SK-N-SH (cell line): Measurements from ENCODE around the gene ADAM30. TPM values are rescaled to one million over a fixed set of nuclear protein-coding genes. Genes with fewer than 3 reads are reported as not detected.

Source experiments
- CTCF ChIA-PET: fragments of 300-600, 350-600 bp; formaldehyde crosslinking; extraction: SDS; loops from one replicate; lab custom pipeline; 2021; lab: Yijun Ruan, JAX
- POLR2A ChIA-PET: fragments of 350-600 bp; sonication (Branson Sonifier 250); formaldehyde crosslinking; extraction: SDS; loops from one replicate; lab custom pipeline; 2020; ENCODE audit warnings: antibody characterized with exemption, inconsistent platforms; lab: Yijun Ruan, JAX
- DNase-seq: peaks from one replicate; pipeline ENCODE4 v3.0.0; 2012
- H2AFZ ChIP-seq: fragments of 200-600 bp; sonication (generic); 2 replicates; pipeline ENCODE4 v1.8.1; 2016; ENCODE audit warnings: antibody characterized with exemption, mild to moderate bottlenecking, low read depth
- H3F3A ChIP-seq: fragments of 200-600 bp; sonication (generic); replicated peaks from 2 replicates; pipeline ENCODE3; 2016; ENCODE audit warnings: antibody characterized with exemption, mild to moderate bottlenecking; ENCODE audit not compliant: insufficient read depth
- H3K27ac ChIP-seq, 2 experiments: fragments of 200-500 bp in 1 of 2; fragments of 200-600 bp in 1 of 2; sonication (Bioruptor generic) in 1 of 2; sonication (generic), shearing (Covaris generic) in 1 of 2; 2 replicates each; pipeline versions ENCODE4 v1.5.1 to v1.6.1; 2014 to 2016; ENCODE audit warnings: low read depth in 2 of 2, inconsistent platforms in 1 of 2, low read length in 1 of 2, mild to moderate bottlenecking in 1 of 2, mixed read lengths in 1 of 2
- H3K27me3 ChIP-seq: fragments of 200-600 bp; sonication (generic), shearing (Covaris generic); 2 replicates; pipeline ENCODE4 v1.6.1; 2016; ENCODE audit warnings: mixed run types; ENCODE audit not compliant: insufficient read depth
- H3K36me3 ChIP-seq, 2 experiments: fragments of 200-500 bp in 1 of 2; fragments of 200-600 bp in 1 of 2; sonication (Bioruptor generic) in 1 of 2; sonication (generic) in 1 of 2; replicated peaks in 1 of 2; 2 replicates each; pipeline versions ENCODE3 to v1.5.1; 2014 to 2016; ENCODE audit warnings: low read length in 1 of 2, mild to moderate bottlenecking in 1 of 2; ENCODE audit not compliant: insufficient read depth in 2 of 2, control insufficient read depth in 1 of 2
- H3K4me1 ChIP-seq, 2 experiments: fragments of 200-500 bp in 1 of 2; fragments of 200-600 bp in 1 of 2; sonication (Bioruptor generic) in 1 of 2; sonication (generic), shearing (Covaris generic) in 1 of 2; 2 replicates each; pipeline versions ENCODE4 v1.5.1 to v1.6.1; 2014 to 2016; ENCODE audit warnings: low read depth in 1 of 2, low read length in 1 of 2, mixed run types in 1 of 2; ENCODE audit not compliant: insufficient read depth in 2 of 2, control insufficient read depth in 1 of 2
- H3K4me2 ChIP-seq: fragments of 200-600 bp; sonication (generic), shearing (Covaris generic); 2 replicates; pipeline ENCODE4 v1.6.1; 2017; ENCODE audit warnings: mixed run types
- H3K4me3 ChIP-seq, 2 experiments: fragments of 200-500 bp in 1 of 2; fragments of 200-600 bp in 1 of 2; sonication (Bioruptor generic) in 1 of 2; sonication (generic), shearing (Covaris generic) in 1 of 2; 2 replicates each; pipeline versions ENCODE4 v1.5.1 to v1.8.1; 2014 to 2016; ENCODE audit warnings: low read depth in 2 of 2, inconsistent platforms in 1 of 2, low read length in 1 of 2, mild to moderate bottlenecking in 1 of 2, mixed read lengths in 1 of 2, moderate library complexity in 1 of 2
- H3K79me2 ChIP-seq: fragments of 200-600 bp; sonication (generic); 2 replicates; pipeline ENCODE4 v1.8.1; 2017; ENCODE audit warnings: mild to moderate bottlenecking; ENCODE audit not compliant: insufficient read depth
- H3K9ac ChIP-seq: fragments of 200-600 bp; sonication (generic); 2 replicates; pipeline ENCODE4 v1.6.1; 2017; ENCODE audit warnings: mixed run types
- H3K9me2 ChIP-seq: fragments of 200-600 bp; sonication (generic); 2 replicates; pipeline ENCODE4 v1.6.1; 2017; ENCODE audit warnings: mixed run types
- H3K9me3 ChIP-seq: fragments of 200-600 bp; sonication (generic); 2 replicates; pipeline ENCODE4 v1.6.1; 2017; ENCODE audit warnings: mixed run types, mild to moderate bottlenecking, moderate library complexity
- H4K20me1 ChIP-seq: fragments of 200-600 bp; sonication (generic); 2 replicates; pipeline ENCODE4 v1.6.1; 2017; ENCODE audit warnings: mild to moderate bottlenecking, mixed run types; ENCODE audit not compliant: insufficient read depth
- ELF1 ChIP-seq: IDR thresholded peaks from 2 replicates; pipeline ENCODE4 v1.4.0; 2012
- EP300 ChIP-seq, 2 experiments: IDR thresholded peaks; 2 replicates each; pipeline versions ENCODE4 v1.4.0 to v1.6.1; 2012; ENCODE audit warnings: borderline replicate concordance in 1 of 2, low read depth in 1 of 2, low read length in 1 of 2
- EZH2phosphoT487 ChIP-seq: fragments of 200-600 bp; sonication (generic); IDR thresholded peaks from 2 replicates; pipeline ENCODE4 v1.6.1; 2017; ENCODE audit warnings: low read depth, mixed run types, mild to moderate bottlenecking, antibody characterized with exemption, moderate library complexity, borderline replicate concordance
- FOXJ3 ChIP-seq: sonication (generic); formaldehyde crosslinking; IDR thresholded peaks from 2 replicates; pipeline ENCODE4 v1.5.1; 2020; ENCODE audit warnings: mild to moderate bottlenecking, missing genetic modification reagents
- FOXM1 ChIP-seq: IDR thresholded peaks from 2 replicates; pipeline ENCODE4 v1.4.0; 2012; ENCODE audit warnings: low read depth, mild to moderate bottlenecking
- GABPA ChIP-seq: IDR thresholded peaks from 2 replicates; pipeline ENCODE4 v1.4.0; 2012; ENCODE audit warnings: low read depth, mild to moderate bottlenecking
- PBX3 ChIP-seq: IDR thresholded peaks from 2 replicates; pipeline ENCODE4; 2012
- POLR2AphosphoS5 ChIP-seq: IDR thresholded peaks from 2 replicates; pipeline ENCODE4 v1.6.1; 2012; ENCODE audit warnings: low read depth, low read length
- RFX5 ChIP-seq: IDR thresholded peaks from 2 replicates; pipeline ENCODE4 v1.6.1; 2012; ENCODE audit warnings: mild to moderate bottlenecking, improper control_type of control experiment, low read length
- RXRA ChIP-seq: IDR thresholded peaks from 2 replicates; pipeline ENCODE4 v1.4.0; 2012; ENCODE audit warnings: low read depth, mild to moderate bottlenecking, borderline replicate concordance
- SMC3 ChIP-seq: IDR thresholded peaks from 2 replicates; pipeline ENCODE4 v1.6.1; 2012; ENCODE audit warnings: low read depth, low read length, improper control_type of control experiment
- YY1 ChIP-seq: IDR thresholded peaks from 2 replicates; pipeline ENCODE4 v1.4.0; 2012; ENCODE audit warnings: low read depth, mild to moderate bottlenecking
- WGBS: methylation state at CpG from one replicate; pipeline ENCODE4 v1.1.6; 2017; ENCODE audit warnings: low lambda C conversion rate; 5-methylcytosine and 5-hydroxymethylcytosine counted together
- polyA plus RNA-seq, 3 experiments: library from polyadenylated mRNA; depleted of rRNA; stranded (reverse); fragments of >200 nt; gene quantifications; 2 replicates each; pipeline ENCODE4 v1.2.3, GENCODE V29; 2012
- TF ChIP-seq, protein P1 (sequence below): fragments of 150-350 bp; IDR thresholded peaks from 2 replicates; pipeline ENCODE4 v1.6.1; 2016; ENCODE audit warnings: mild to moderate bottlenecking, low read depth, low read length
- TF ChIP-seq, protein P2 (sequence below): IDR thresholded peaks from 2 replicates; pipeline ENCODE4 v1.6.1; 2012; ENCODE audit warnings: mild to moderate bottlenecking, low read depth, low read length, moderate library complexity
- TF ChIP-seq, protein P3 (sequence below): fragments of 200-600 bp; sonication (generic); IDR thresholded peaks from 2 replicates; pipeline ENCODE4 v1.6.1; 2017; ENCODE audit warnings: antibody characterized with exemption, mild to moderate bottlenecking, moderate library complexity

The ADAM30 gene
- polyA plus RNA-seq, 1 of the 3 experiments (the other 2 are of a cell fraction), result not detected

GRCh38 chr1:119924948-119925898 lies 28.9 kb upstream of the ADAM30 start:
- Histone ChIP-seq H3K9me3 (no peaks in the 10 kb centered on the region), H3K4me2 (no peak overlapping the region), H3K36me3 (peaks cover 88 to 92% of the 10 kb centered on the region in 2 experiments), H3F3A (no peaks in the 10 kb centered on the region), H3K9me2 (no peaks in the 10 kb centered on the region), H3K9ac (no peak overlapping the region)
- ChIA-PET POLR2A (no interaction called here), CTCF (interaction anchor here (0.8 to 5.2 kb wide), 3 partner anchors 18 to 28 kb away, joined by 3 to 29 read pairs (median 4); no protein-coding TSS in a partner anchor)
- 92% methylated on average over 17 of the region's 19 CpGs for WGBS
- TF ChIP-seq FOXJ3 (CRISPR knock-in tag), result no peak
- no peak for TF ChIP-seq FOXM1
- TF ChIP-seq POLR2AphosphoS5, result no peak
- TF ChIP-seq, protein P1, sequence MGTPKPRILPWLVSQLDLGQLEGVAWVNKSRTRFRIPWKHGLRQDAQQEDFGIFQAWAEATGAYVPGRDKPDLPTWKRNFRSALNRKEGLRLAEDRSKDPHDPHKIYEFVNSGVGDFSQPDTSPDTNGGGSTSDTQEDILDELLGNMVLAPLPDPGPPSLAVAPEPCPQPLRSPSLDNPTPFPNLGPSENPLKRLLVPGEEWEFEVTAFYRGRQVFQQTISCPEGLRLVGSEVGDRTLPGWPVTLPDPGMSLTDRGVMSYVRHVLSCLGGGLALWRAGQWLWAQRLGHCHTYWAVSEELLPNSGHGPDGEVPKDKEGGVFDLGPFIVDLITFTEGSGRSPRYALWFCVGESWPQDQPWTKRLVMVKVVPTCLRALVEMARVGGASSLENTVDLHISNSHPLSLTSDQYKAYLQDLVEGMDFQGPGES, result no peak
- TF ChIP-seq SMC3, result no peak
- TF ChIP-seq RXRA, result no peak
- TF ChIP-seq YY1, result no peak
- TF ChIP-seq, all 33 proteins: peak for 0
- H3K4me1 ChIP-seq, result no peaks in the 10 kb centered on the region
- H3K4me3 ChIP-seq, result no peak overlapping the region
- H4K20me1 ChIP-seq, result no peaks in the 10 kb centered on the region
- DNase-seq, result no peak
- no peaks in the 10 kb centered on the region for H3K27me3 ChIP-seq
- H3K79me2 ChIP-seq, result no peaks in the 10 kb centered on the region
- no peak overlapping the region for H2AFZ ChIP-seq
- H3K27ac ChIP-seq, result no peak overlapping the region

DNA sequence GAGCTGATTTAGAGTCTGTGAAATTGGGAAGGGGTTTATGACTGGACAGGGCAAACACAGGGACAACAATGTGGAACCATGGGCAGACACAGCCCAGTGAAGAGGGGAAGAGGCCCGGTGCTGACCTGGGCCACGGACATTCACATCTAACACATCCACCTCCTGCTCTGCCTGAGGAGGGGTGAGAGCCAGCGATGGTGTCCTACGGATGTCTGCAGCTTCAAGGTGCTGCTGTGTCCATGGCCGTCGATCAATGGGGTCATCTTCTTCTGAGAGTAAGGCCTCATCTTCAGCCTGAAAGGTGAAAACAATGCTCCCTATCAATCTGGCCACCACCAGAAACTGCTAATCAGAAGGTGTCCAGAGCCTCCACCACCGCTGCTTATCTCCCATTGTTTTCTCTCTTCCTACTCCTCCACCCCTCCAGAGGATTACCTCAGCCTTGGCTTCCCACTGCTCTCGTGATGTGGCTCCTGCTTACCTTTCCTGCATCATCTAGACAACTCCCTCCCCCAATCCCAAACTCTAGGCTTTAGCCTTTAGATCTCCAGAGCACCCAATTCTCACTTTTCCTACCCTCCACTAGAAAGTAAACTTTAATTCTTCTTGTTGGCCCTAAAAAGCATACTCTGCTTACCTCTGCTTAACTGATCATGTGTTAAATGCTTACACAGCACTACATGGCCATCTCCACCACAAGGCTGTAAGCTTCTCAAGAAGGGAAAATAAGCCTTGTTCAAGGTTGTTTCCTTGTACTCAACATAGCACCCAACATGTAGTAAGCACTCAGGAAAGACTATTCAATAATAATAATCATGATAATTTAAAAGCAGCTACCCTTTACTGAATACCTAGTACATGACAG lies 24.0 kb upstream of the ADAM30 start:
- Histone ChIP-seq H3K4me1 (no peaks in the 10 kb centered on the region), H3K27ac (no peak overlapping the region), H3K9ac (no peak overlapping the region), H3K27me3 (no peaks in the 10 kb centered on the region), H3K79me2 (no peaks in the 10 kb centered on the region), H3K4me3 (no peak overlapping the region), H4K20me1 (no peaks in the 10 kb centered on the region), H3F3A (no peaks in the 10 kb centered on the region), H3K9me3 (no peaks in the 10 kb centered on the region), H3K9me2 (no peaks in the 10 kb centered on the region), H3K4me2 (no peak overlapping the region), H2AFZ (no peak overlapping the region), H3K36me3 (peaks cover 91 to 96% of the 10 kb centered on the region in 2 experiments)
- ChIA-PET CTCF (interaction anchor here (0.6 to 2.1 kb wide), 3 partner anchors 23 to 111 kb away, joined by 3 to 8 read pairs (median 3); no protein-coding TSS in a partner anchor), POLR2A (no interaction called here)
- no peak for DNase-seq
- no peak for TF ChIP-seq POLR2AphosphoS5
- no peak for TF ChIP-seq RFX5
- no peak for TF ChIP-seq EP300 (IDR thresholded peaks at IDR 0.05; ENCODE audit: borderline replicate concordance in 1 of 2, low read depth in 1 of 2, low read length in 1 of 2)
- no peak for TF ChIP-seq GABPA
- TF ChIP-seq, protein P2, sequence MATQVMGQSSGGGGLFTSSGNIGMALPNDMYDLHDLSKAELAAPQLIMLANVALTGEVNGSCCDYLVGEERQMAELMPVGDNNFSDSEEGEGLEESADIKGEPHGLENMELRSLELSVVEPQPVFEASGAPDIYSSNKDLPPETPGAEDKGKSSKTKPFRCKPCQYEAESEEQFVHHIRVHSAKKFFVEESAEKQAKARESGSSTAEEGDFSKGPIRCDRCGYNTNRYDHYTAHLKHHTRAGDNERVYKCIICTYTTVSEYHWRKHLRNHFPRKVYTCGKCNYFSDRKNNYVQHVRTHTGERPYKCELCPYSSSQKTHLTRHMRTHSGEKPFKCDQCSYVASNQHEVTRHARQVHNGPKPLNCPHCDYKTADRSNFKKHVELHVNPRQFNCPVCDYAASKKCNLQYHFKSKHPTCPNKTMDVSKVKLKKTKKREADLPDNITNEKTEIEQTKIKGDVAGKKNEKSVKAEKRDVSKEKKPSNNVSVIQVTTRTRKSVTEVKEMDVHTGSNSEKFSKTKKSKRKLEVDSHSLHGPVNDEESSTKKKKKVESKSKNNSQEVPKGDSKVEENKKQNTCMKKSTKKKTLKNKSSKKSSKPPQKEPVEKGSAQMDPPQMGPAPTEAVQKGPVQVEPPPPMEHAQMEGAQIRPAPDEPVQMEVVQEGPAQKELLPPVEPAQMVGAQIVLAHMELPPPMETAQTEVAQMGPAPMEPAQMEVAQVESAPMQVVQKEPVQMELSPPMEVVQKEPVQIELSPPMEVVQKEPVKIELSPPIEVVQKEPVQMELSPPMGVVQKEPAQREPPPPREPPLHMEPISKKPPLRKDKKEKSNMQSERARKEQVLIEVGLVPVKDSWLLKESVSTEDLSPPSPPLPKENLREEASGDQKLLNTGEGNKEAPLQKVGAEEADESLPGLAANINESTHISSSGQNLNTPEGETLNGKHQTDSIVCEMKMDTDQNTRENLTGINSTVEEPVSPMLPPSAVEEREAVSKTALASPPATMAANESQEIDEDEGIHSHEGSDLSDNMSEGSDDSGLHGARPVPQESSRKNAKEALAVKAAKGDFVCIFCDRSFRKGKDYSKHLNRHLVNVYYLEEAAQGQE, result no peak
- TF ChIP-seq ELF1, result no peak
- TF ChIP-seq, protein P3, sequence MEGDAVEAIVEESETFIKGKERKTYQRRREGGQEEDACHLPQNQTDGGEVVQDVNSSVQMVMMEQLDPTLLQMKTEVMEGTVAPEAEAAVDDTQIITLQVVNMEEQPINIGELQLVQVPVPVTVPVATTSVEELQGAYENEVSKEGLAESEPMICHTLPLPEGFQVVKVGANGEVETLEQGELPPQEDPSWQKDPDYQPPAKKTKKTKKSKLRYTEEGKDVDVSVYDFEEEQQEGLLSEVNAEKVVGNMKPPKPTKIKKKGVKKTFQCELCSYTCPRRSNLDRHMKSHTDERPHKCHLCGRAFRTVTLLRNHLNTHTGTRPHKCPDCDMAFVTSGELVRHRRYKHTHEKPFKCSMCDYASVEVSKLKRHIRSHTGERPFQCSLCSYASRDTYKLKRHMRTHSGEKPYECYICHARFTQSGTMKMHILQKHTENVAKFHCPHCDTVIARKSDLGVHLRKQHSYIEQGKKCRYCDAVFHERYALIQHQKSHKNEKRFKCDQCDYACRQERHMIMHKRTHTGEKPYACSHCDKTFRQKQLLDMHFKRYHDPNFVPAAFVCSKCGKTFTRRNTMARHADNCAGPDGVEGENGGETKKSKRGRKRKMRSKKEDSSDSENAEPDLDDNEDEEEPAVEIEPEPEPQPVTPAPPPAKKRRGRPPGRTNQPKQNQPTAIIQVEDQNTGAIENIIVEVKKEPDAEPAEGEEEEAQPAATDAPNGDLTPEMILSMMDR, result no peak
- TF ChIP-seq RXRA, result no peak
- no peak for TF ChIP-seq PBX3
- TF ChIP-seq EZH2phosphoT487, result no peak
- WGBS, result 84% methylated on average over 6 of the region's 8 CpGs
